EL (cell line): ENCODE data around the gene HP.
"Not testable (repeated sequence)": the region's sequence is repeated elsewhere in the genome, so short reads cannot be mapped to it uniquely, and the experiment has no call there.

Experiments used
- DNase-seq: peaks from one replicate; pipeline ENCODE4 v3.0.0-alpha.2; 2016

Gene HP

GRCh38 chr16:72054254-72054847 is at the start of gene HP:
HP (plus strand) TSS chr16:72054505; CDS start chr16:72054653, 148 bp downstream.
- not testable (repeated sequence) for DNase-seq

GRCh38 chr16:72008065-72008423 is 46.3 kb upstream of the HP start:
- DNase-seq: not testable (repeated sequence)

GRCh38 chr16:72008424-72009216 is 45.7 kb upstream of the HP start, which contains the start of gene DHODH:
DHODH (plus strand) TSS chr16:72008744; CDS start chr16:72008765, 21 bp downstream.
- DNase-seq: peak; percentile 98

GRCh38 chr16:72009779-72010178 is 44.5 kb upstream of the HP start:
- DNase-seq: no peak

GRCh38 chr16:72012607-72013006 is 41.7 kb upstream of the HP start:
- DNase-seq: no peak

GRCh38 chr16:72013389-72013788 is 40.9 kb upstream of the HP start:
- peak; percentile 7 for DNase-seq

- DNase-seq: no peak
These were observed 40.3 kb upstream of the HP start for GRCh38 chr16:72013888-72014581.

GRCh38 chr16:72014675-72015074 is 39.6 kb upstream of the HP start:
- DNase-seq: no peak

- DNase-seq: no peak
These were observed 39.2 kb upstream of the HP start for GRCh38 chr16:72015124-72015523.

GRCh38 chr16:72018470-72018869 is 35.8 kb upstream of the HP start:
- DNase-seq: no peak

GRCh38 chr16:72021043-72021442 is 33.3 kb upstream of the HP start:
- DNase-seq: no peak

- DNase-seq: no peak
These were observed 32.2 kb upstream of the HP start for GRCh38 chr16:72022127-72022526.

GRCh38 chr16:72023962-72024361 is 30.3 kb upstream of the HP start:
- no peak for DNase-seq

- DNase-seq: no peak
These were observed 29.4 kb upstream of the HP start for GRCh38 chr16:72024862-72025382.

GRCh38 chr16:72025404-72026114 is 28.7 kb upstream of the HP start:
- no peak for DNase-seq

GRCh38 chr16:72027669-72028378 is 26.5 kb upstream of the HP start:
- no peak for DNase-seq

- DNase-seq: no peak
These were observed 24.6 kb upstream of the HP start for GRCh38 chr16:72029567-72030271.

GRCh38 chr16:72033437-72033836 is 20.9 kb upstream of the HP start:
- DNase-seq: no peak

- DNase-seq: no peak
These were observed 18.2 kb upstream of the HP start for GRCh38 chr16:72036098-72036497.

GRCh38 chr16:72042157-72042660 is 12.1 kb upstream of the HP start:
- DNase-seq: no peak

GRCh38 chr16:72043058-72043457 is 11.2 kb upstream of the HP start:
- no peak for DNase-seq
